Activated B cell treated with CpG ODN at 0.5 μM for 24 hours (primary cell): Measurements from ENCODE around the gene TMEM131. TPM values are rescaled to one million over a fixed set of nuclear protein-coding genes. Genes with fewer than 3 reads are reported as not detected.
A peak's percentile ranks its signal among the peaks of the same experiment; 100 is the strongest.

Experiments used
- ATAC-seq: fragments of 200-7000 bp; cut with Tn5 transposase; one replicate; pipeline ENCODE4 v1.10.0; 2021; ENCODE audit warnings: low read depth, mild to moderate bottlenecking, moderate library complexity
- CTCF ChIA-PET: fragments of 350-600 bp; sonication (Branson Sonifier 250); formaldehyde crosslinking; loops from one replicate; lab custom pipeline; 2021; ENCODE audit warnings: antibody characterized with exemption; lab: Charles Lee
- POLR2A ChIA-PET: fragments of 350-600 bp; sonication (Branson Sonifier 250); formaldehyde crosslinking; loops from one replicate; lab custom pipeline; 2021; ENCODE audit warnings: antibody characterized with exemption; lab: Charles Lee
- DNase-seq: peaks from one replicate; pipeline ENCODE4 v3.0.0; 2022
- H3K27ac Mint-ChIP-seq: one replicate; pipeline ENCODE4 v1.8.0; 2020; ENCODE audit warnings: mixed read lengths
- H3K27me3 Mint-ChIP-seq: one replicate; pipeline ENCODE4 v1.8.0; 2021; ENCODE audit warnings: mixed read lengths
- H3K36me3 Mint-ChIP-seq: one replicate; pipeline ENCODE4 v1.8.0; 2021; ENCODE audit warnings: low read depth, mixed read lengths
- H3K4me1 Mint-ChIP-seq: one replicate; pipeline ENCODE4 v1.8.0; 2021; ENCODE audit warnings: mixed read lengths
- H3K4me3 Mint-ChIP-seq: one replicate; pipeline ENCODE4 v1.8.0; 2020; ENCODE audit warnings: mild to moderate bottlenecking, mixed read lengths
- H3K9me3 Mint-ChIP-seq: one replicate; pipeline ENCODE4 v1.8.0; 2020; ENCODE audit warnings: mixed read lengths
- CTCF ChIP-seq: fragments of 200-600 bp; IDR thresholded peaks from one replicate; pipeline ENCODE4 v1.8.0; 2022; ENCODE audit warnings: antibody characterized with exemption, mild to moderate bottlenecking
- intact Hi-C: fragments of 100-400 bp; cut with micrococcal nuclease; formaldehyde crosslinking; loops from one replicate; pipeline ENCODE4 v1.15.1; 2024
- total RNA-seq: library from RNA; stranded (reverse); gene quantifications from 2 replicates; pipeline ENCODE4 v1.2.3, GENCODE V29; 2022

TMEM131 gene
- total RNA-seq, 1 donor from 2014 or later, result 146 TPM

GRCh38 chr2:97750017-97750416 is 245.7 kb downstream of the TMEM131 start:
- Mint-ChIP-seq H3K36me3 (peaks cover 50% of the 10 kb centered on the region), H3K4me1 (peaks cover 34% of the 10 kb centered on the region), H3K9me3 (no peaks in the 10 kb centered on the region), H3K4me3 (no peak overlapping the region), H3K27ac (no peak overlapping the region), H3K27me3 (no peaks in the 10 kb centered on the region)
- ChIA-PET CTCF (interaction anchor here (0.9 kb wide), 1 partner anchor 10 kb away, joined by 3 read pairs; no protein-coding TSS in a partner anchor), POLR2A (no interaction called here)
- no peak for TF ChIP-seq CTCF
- intact Hi-C loops, result no loop called here
- ATAC-seq (no peak), DNase-seq (no peak)

GRCh38 chr2:97749581-97749980 is 246.2 kb downstream of the TMEM131 start:
- ATAC-seq (no peak), DNase-seq (no peak)
- Mint-ChIP-seq H3K4me3 (no peak overlapping the region), H3K36me3 (peaks cover 47% of the 10 kb centered on the region), H3K9me3 (no peaks in the 10 kb centered on the region), H3K4me1 (peaks cover 37% of the 10 kb centered on the region), H3K27ac (no peak overlapping the region), H3K27me3 (no peaks in the 10 kb centered on the region)
- no peak for TF ChIP-seq CTCF
- POLR2A ChIA-PET, result interaction anchor here (0.6 kb wide), 3 partner anchors 37 to 218 kb away, joined by 3 to 7 read pairs (median 4); no protein-coding TSS in a partner anchor
- CTCF ChIA-PET, result interaction anchor here (0.9 kb wide), 1 partner anchor 9 kb away, joined by 3 read pairs; no protein-coding TSS in a partner anchor
- intact Hi-C loops, result loop anchor here (2.0 to 5.0 kb wide), 2 partner anchors 39 to 87 kb away; partner anchors contain the start of gene ACTR1B

- ATAC-seq, result no peak
- TF ChIP-seq CTCF, result no peak
- Mint-ChIP-seq H3K27ac (no peak overlapping the region), H3K4me1 (peaks cover 41% of the 10 kb centered on the region), H3K9me3 (no peaks in the 10 kb centered on the region), H3K36me3 (peaks cover 41% of the 10 kb centered on the region), H3K4me3 (no peak overlapping the region), H3K27me3 (no peaks in the 10 kb centered on the region)
- ChIA-PET POLR2A (no interaction called here), CTCF (interaction anchor here (1.3 to 1.5 kb wide), 2 partner anchors 49 to 157 kb away, joined by 4 to 21 read pairs; no protein-coding TSS in a partner anchor)
- DNase-seq, result no peak
- intact Hi-C loops, result loop anchor here (1.0 to 5.0 kb wide), 3 partner anchors 37 to 85 kb away; partner anchors contain the start of gene ACTR1B
Observed at GRCh38 chr2:97747716-97748115, 248.0 kb downstream of the TMEM131 start.

- Mint-ChIP-seq H3K27me3 (no peaks in the 10 kb centered on the region), H3K4me3 (no peak overlapping the region), H3K36me3 (peaks cover 37% of the 10 kb centered on the region), H3K4me1 (peaks cover 46% of the 10 kb centered on the region), H3K27ac (no peak overlapping the region), H3K9me3 (no peaks in the 10 kb centered on the region)
- intact Hi-C loops, result loop anchor here (5.0 kb wide), 1 partner anchor 85 kb away; the partner anchor contains the start of gene ACTR1B
- DNase-seq (no peak), ATAC-seq (no peak)
- POLR2A ChIA-PET, result no interaction called here
- TF ChIP-seq CTCF, result no peak
- CTCF ChIA-PET, result no interaction called here
Observed at GRCh38 chr2:97747285-97747684, 248.5 kb downstream of the TMEM131 start.

- POLR2A ChIA-PET, result no interaction called here
Observed at GRCh38 chr2:97745474-97746174, 250.1 kb downstream of the TMEM131 start.

More at GRCh38 chr2:97745474-97746174, 250.1 kb downstream of the TMEM131 start:
- no peak for DNase-seq
- CTCF ChIA-PET, result no interaction called here
- Mint-ChIP-seq H3K4me1 (peaks cover 53% of the 10 kb centered on the region), H3K27ac (peak overlapping the region; percentile 4), H3K36me3 (peaks cover 20% of the 10 kb centered on the region), H3K9me3 (no peaks in the 10 kb centered on the region), H3K4me3 (no peak overlapping the region), H3K27me3 (no peaks in the 10 kb centered on the region)
- TF ChIP-seq CTCF, result no peak
- intact Hi-C loops, result loop anchor here (5.0 kb wide), 1 partner anchor 83 kb away; the partner anchor contains the start of gene ACTR1B
- ATAC-seq, result peak; percentile 54
